Measurements from ENCODE around the gene ALOX15B. TPM values are rescaled to one million over a fixed set of nuclear protein-coding genes. Genes with fewer than 3 reads are reported as not detected.

Gene ALOX15B
- total and polyA plus RNA-seq, 2 of the 13 experiments (the other 11 are each of a cell fraction or from before 2014, with no cell fraction given) = not detected

DNA sequence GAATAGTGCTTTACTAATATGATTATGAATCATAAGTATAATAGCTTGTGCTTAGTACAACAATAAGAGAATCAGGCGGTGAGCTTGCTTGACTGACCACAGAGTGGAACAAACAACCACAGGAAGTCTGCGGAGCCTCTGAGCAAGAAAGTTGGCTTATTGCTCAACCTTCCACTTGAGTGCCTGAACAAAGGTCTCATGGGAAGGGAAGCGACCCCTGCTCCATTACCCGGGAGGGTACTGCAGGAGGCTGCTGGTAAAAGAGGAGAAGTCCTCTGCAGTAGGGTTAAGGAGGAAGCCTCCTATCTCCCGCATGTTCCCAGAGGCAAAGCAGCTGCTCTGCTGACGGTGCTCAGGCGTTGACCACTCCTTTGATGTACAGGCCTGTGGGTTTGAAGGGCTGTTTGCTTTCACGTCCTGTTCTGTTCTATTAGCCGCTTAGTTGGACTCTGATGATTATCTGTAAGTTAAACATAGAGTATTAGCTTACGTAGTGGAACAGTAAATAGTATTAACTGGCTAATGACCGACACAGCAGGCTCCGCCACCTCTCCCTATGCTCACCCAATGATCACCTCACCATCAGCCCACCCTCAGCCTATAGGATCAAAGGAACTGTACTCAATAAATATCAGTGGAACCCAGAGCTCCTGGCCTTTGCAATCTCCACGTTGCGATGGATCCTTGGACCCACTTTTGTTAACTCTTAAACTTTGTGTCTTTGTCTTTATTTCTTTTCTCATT, 17.5 kb downstream of the ALOX15B start (continued):
- TF ChIP-seq, protein P1, sequence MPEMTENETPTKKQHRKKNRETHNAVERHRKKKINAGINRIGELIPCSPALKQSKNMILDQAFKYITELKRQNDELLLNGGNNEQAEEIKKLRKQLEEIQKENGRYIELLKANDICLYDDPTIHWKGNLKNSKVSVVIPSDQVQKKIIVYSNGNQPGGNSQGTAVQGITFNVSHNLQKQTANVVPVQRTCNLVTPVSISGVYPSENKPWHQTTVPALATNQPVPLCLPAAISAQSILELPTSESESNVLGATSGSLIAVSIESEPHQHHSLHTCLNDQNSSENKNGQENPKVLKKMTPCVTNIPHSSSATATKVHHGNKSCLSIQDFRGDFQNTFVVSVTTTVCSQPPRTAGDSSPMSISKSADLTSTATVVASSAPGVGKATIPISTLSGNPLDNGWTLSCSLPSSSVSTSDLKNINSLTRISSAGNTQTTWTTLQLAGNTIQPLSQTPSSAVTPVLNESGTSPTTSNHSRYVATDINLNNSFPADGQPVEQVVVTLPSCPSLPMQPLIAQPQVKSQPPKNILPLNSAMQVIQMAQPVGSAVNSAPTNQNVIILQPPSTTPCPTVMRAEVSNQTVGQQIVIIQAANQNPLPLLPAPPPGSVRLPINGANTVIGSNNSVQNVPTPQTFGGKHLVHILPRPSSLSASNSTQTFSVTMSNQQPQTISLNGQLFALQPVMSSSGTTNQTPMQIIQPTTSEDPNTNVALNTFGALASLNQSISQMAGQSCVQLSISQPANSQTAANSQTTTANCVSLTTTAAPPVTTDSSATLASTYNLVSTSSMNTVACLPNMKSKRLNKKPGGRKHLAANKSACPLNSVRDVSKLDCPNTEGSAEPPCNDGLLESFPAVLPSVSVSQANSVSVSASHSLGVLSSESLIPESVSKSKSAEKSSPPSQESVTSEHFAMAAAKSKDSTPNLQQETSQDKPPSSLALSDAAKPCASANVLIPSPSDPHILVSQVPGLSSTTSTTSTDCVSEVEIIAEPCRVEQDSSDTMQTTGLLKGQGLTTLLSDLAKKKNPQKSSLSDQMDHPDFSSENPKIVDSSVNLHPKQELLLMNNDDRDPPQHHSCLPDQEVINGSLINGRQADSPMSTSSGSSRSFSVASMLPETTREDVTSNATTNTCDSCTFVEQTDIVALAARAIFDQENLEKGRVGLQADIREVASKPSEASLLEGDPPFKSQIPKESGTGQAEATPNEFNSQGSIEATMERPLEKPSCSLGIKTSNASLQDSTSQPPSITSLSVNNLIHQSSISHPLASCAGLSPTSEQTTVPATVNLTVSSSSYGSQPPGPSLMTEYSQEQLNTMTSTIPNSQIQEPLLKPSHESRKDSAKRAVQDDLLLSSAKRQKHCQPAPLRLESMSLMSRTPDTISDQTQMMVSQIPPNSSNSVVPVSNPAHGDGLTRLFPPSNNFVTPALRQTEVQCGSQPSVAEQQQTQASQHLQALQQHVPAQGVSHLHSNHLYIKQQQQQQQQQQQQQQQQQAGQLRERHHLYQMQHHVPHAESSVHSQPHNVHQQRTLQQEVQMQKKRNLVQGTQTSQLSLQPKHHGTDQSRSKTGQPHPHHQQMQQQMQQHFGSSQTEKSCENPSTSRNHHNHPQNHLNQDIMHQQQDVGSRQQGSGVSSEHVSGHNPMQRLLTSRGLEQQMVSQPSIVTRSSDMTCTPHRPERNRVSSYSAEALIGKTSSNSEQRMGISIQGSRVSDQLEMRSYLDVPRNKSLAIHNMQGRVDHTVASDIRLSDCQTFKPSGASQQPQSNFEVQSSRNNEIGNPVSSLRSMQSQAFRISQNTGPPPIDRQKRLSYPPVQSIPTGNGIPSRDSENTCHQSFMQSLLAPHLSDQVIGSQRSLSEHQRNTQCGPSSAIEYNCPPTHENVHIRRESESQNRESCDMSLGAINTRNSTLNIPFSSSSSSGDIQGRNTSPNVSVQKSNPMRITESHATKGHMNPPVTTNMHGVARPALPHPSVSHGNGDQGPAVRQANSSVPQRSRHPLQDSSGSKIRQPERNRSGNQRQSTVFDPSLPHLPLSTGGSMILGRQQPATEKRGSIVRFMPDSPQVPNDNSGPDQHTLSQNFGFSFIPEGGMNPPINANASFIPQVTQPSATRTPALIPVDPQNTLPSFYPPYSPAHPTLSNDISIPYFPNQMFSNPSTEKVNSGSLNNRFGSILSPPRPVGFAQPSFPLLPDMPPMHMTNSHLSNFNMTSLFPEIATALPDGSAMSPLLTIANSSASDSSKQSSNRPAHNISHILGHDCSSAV (CRISPR knock-in tag; IDR thresholded peaks at IDR 0.05; ENCODE audit: borderline replicate concordance) = no peak
- peak; percentile 82; the same call in 1 of the 2 replicates for TF ChIP-seq ZNF230 (CRISPR knock-in tag; IDR thresholded peaks at IDR 0.05)
- peak; percentile 46; the same call in 1 of the 2 replicates for TF ChIP-seq ZNF878 (CRISPR knock-in tag; IDR thresholded peaks at IDR 0.05)
- peak; percentile 12; the same call in 1 of the 2 replicates for TF ChIP-seq ZNF589 (CRISPR knock-in tag; conservative IDR thresholded peaks at IDR 0.05)
- no peak for TF ChIP-seq AHR (CRISPR knock-in tag; IDR thresholded peaks at IDR 0.05)
- peak; percentile 67; the same call in 1 of the 2 replicates for TF ChIP-seq HOXA3 (CRISPR knock-in tag; IDR thresholded peaks at IDR 0.05)
- TF ChIP-seq KLF15 (CRISPR knock-in tag; IDR thresholded peaks at IDR 0.05; ENCODE audit: borderline replicate concordance) = no peak
- peak; percentile 89 for TF ChIP-seq NAIF1 (CRISPR knock-in tag; IDR thresholded peaks at IDR 0.05; ENCODE audit: borderline replicate concordance)
- TF ChIP-seq ZFX (CRISPR knock-in tag; IDR thresholded peaks at IDR 0.05; ENCODE audit: low read depth) = peak; percentile 74
- peak; percentile 94 for TF ChIP-seq MIXL1 (CRISPR knock-in tag; IDR thresholded peaks at IDR 0.05)
- 0 out of 2 replicates have a peak, but pooled peaks have one; percentile 61 for TF ChIP-seq CENPT (CRISPR knock-in tag; IDR thresholded peaks at IDR 0.05; ENCODE audit: low read depth)
- peak; percentile 39 for TF ChIP-seq SKI (IDR thresholded peaks at IDR 0.05; ENCODE audit: partially characterized antibody)
- TF ChIP-seq ZNF883 (CRISPR knock-in tag; IDR thresholded peaks at IDR 0.05; ENCODE audit: not compliant biosample characterization) = peak; percentile 37
- 0 out of 2 replicates have a peak, but pooled peaks have one; percentile 4 for TF ChIP-seq MAF1 (CRISPR knock-in tag; IDR thresholded peaks at IDR 0.05; ENCODE audit: borderline replicate concordance)
- peak; percentile 23; the same call in 1 of the 2 replicates for TF ChIP-seq KDM3A (CRISPR knock-in tag; IDR thresholded peaks at IDR 0.05; ENCODE audit: low read depth)
- TF ChIP-seq, protein P2, sequence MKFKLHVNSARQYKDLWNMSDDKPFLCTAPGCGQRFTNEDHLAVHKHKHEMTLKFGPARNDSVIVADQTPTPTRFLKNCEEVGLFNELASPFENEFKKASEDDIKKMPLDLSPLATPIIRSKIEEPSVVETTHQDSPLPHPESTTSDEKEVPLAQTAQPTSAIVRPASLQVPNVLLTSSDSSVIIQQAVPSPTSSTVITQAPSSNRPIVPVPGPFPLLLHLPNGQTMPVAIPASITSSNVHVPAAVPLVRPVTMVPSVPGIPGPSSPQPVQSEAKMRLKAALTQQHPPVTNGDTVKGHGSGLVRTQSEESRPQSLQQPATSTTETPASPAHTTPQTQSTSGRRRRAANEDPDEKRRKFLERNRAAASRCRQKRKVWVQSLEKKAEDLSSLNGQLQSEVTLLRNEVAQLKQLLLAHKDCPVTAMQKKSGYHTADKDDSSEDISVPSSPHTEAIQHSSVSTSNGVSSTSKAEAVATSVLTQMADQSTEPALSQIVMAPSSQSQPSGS (CRISPR knock-in tag; IDR thresholded peaks at IDR 0.05) = peak; percentile 94
- TF ChIP-seq HNRNPUL1 (IDR thresholded peaks at IDR 0.05; ENCODE audit: low read depth, low read length) = no peak
- TF ChIP-seq, protein P3, sequence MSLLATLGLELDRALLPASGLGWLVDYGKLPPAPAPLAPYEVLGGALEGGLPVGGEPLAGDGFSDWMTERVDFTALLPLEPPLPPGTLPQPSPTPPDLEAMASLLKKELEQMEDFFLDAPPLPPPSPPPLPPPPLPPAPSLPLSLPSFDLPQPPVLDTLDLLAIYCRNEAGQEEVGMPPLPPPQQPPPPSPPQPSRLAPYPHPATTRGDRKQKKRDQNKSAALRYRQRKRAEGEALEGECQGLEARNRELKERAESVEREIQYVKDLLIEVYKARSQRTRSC (CRISPR knock-in tag; IDR thresholded peaks at IDR 0.05; ENCODE audit: low read depth) = 0 out of 2 replicates have a peak, but pooled peaks have one; percentile 29
- peak; percentile 92 for TF ChIP-seq CREM (IDR thresholded peaks at IDR 0.05)
- TF ChIP-seq CREM (CRISPR knock-in tag; IDR thresholded peaks at IDR 0.05) = no peak
